ENCODE measurements around the gene SEMA5A. TPM values are rescaled to one million over a fixed set of nuclear protein-coding genes. Genes with fewer than 3 reads are reported as not detected.
A peak's percentile ranks its signal among the peaks of the same experiment; 100 is the strongest.

SEMA5A gene
- total RNA-seq, 1 donor from 2014 or later = 43.2 TPM

DNA sequence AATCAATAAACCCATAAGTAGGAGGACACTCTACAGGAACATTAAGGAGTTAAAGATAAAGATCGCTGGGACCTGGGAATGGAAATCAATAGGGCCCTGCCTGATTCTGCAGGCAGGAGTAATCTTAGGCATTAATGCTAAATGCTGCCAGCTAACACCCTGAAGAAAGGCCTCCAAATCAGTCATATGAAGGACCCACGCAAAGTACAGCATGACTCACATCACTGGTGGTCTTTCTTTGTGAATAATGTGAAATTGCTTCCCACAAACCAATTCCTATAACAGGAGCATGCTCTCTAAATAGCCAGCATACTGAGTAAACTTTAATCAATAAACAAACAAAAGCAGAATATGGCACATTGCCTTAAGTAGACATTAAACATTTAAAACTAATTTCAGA is 172.3 kb downstream of the SEMA5A start:
- no peaks in the 10 kb centered on the region for H3K36me3 ChIP-seq
- H3K27me3 ChIP-seq (ENCODE audit: low read depth) = no peaks in the 10 kb centered on the region
- H3K4me1 ChIP-seq = peaks cover 14% of the 10 kb centered on the region
- no peak overlapping the region for H3K4me3 ChIP-seq
- intact Hi-C loops (cut with micrococcal nuclease) = no loop called here
- DNase-seq = no peak
- TF ChIP-seq, protein P1, sequence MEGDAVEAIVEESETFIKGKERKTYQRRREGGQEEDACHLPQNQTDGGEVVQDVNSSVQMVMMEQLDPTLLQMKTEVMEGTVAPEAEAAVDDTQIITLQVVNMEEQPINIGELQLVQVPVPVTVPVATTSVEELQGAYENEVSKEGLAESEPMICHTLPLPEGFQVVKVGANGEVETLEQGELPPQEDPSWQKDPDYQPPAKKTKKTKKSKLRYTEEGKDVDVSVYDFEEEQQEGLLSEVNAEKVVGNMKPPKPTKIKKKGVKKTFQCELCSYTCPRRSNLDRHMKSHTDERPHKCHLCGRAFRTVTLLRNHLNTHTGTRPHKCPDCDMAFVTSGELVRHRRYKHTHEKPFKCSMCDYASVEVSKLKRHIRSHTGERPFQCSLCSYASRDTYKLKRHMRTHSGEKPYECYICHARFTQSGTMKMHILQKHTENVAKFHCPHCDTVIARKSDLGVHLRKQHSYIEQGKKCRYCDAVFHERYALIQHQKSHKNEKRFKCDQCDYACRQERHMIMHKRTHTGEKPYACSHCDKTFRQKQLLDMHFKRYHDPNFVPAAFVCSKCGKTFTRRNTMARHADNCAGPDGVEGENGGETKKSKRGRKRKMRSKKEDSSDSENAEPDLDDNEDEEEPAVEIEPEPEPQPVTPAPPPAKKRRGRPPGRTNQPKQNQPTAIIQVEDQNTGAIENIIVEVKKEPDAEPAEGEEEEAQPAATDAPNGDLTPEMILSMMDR (IDR thresholded peaks at IDR 0.05; ENCODE audit: borderline replicate concordance) = no peak
- H3K27ac ChIP-seq (replicated peaks) = peak overlapping the region; percentile 15
- peaks cover 7% of the 10 kb centered on the region for H3K9me3 ChIP-seq (replicated peaks)

DNA sequence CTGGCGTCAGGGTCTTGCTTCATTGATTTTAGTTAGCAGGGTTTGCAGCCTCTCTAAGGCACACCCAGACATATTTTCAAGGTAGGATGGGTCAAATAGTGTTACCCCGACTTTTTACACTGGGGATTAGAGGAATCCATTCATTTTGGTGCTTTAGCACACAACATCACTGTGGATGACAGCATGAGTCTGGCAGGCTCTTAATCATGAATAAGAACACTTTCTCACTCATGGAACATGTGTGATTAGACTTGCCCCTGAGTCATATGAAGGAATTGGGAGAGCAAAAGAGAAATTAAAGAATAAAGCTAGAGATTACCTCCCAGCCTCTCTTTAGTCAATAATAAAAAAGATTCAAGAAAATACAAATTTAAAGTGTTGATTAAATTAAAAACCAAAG is 175.6 kb downstream of the SEMA5A start:
- no peaks in the 10 kb centered on the region for H3K27me3 ChIP-seq (ENCODE audit: low read depth)
- H3K4me1 ChIP-seq = peaks cover 20% of the 10 kb centered on the region
- intact Hi-C loops (cut with micrococcal nuclease) = no loop called here
- H3K36me3 ChIP-seq = no peaks in the 10 kb centered on the region
- no peak overlapping the region for H3K27ac ChIP-seq (replicated peaks)
- DNase-seq = no peak
- H3K4me3 ChIP-seq = no peak overlapping the region
- TF ChIP-seq, protein P1 (IDR thresholded peaks at IDR 0.05; ENCODE audit: borderline replicate concordance) = no peak
- peaks cover 9% of the 10 kb centered on the region for H3K9me3 ChIP-seq (replicated peaks)

DNA sequence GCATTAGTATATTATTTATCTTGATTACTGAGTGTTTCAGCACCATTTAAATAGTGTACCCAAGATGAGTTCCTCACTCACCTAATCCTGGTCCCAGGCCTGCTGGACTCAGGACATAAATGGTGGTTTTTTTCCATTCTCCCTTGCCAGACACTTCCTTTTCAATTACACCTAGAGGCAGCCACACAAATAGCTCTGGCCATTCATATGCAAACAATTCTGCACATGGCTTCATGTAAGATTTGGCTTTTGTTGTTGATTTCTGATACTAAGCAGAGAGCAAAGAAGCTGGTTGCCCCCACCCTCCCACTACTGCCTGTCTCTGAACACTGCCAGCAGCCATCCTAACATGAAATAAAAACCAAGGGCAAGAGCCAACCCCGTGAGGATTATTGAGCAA is 180.4 kb downstream of the SEMA5A start:
- Histone ChIP-seq H3K9me3 (replicated peaks) (peaks cover 9% of the 10 kb centered on the region), H3K27ac (replicated peaks) (peak overlapping the region; percentile 5), H3K36me3 (no peaks in the 10 kb centered on the region), H3K4me3 (no peak overlapping the region), H3K27me3 (ENCODE audit: low read depth) (no peaks in the 10 kb centered on the region), H3K4me1 (peaks cover 21% of the 10 kb centered on the region)
- TF ChIP-seq, protein P1 (IDR thresholded peaks at IDR 0.05; ENCODE audit: borderline replicate concordance) = no peak
- intact Hi-C loops (cut with micrococcal nuclease) = loop anchor here (10.0 kb wide), 1 partner anchor 179 kb away; the partner anchor contains the start of gene SEMA5A
- no peak for DNase-seq

DNA sequence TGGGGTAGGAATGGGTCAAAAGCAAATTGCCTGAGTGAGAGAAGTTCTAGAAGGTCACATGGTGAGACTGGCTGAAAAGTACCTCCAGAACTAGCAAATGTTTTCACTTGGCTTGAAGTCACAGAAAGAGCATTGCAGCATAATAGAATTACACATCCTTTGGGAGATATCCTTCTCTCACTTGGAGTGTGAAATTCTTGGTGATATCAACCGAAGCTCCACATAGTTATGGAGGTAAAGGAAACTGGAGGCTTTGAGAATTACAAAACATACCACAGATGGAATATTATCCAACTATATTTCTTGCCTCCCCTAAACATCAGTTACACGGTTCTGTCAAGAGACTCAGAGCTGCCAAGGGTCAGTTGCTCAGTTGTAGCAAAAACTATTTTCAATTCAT is 182.4 kb downstream of the SEMA5A start:
- peak overlapping the region; percentile 47 for H3K27ac ChIP-seq (replicated peaks)

DNA sequence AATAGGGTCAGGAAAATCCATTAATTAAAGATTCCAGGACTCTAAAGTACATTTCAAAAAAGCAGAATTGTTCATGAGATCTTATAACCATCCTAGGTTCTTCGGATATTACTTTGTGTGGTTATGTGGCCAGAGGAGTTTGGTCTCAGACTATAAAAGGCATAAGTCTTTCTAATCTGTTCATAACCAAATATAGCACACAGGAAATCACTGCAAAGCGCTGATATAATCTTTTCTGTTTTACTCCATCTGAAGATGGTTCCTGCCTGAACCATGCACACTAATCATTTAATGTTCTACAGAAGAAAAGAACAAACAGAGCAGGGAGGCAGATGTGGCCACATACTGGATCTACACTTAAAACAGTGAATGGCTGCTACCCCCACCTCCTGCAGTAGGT is 182.8 kb downstream of the SEMA5A start:
- TF ChIP-seq, protein P1 (IDR thresholded peaks at IDR 0.05; ENCODE audit: borderline replicate concordance) = no peak

More for the DNA sequence above, 182.4 kb downstream of the SEMA5A start:
- intact Hi-C loops (cut with micrococcal nuclease) = loop anchor here (10.0 kb wide), 1 partner anchor 181 kb away; the partner anchor contains the start of gene SEMA5A
- Histone ChIP-seq H3K4me3 (no peak overlapping the region), H3K4me1 (peaks cover 31% of the 10 kb centered on the region), H3K27me3 (ENCODE audit: low read depth) (no peaks in the 10 kb centered on the region), H3K36me3 (no peaks in the 10 kb centered on the region), H3K9me3 (replicated peaks) (peaks cover 1% of the 10 kb centered on the region)
- DNase-seq = no peak
- TF ChIP-seq, protein P1 (IDR thresholded peaks at IDR 0.05; ENCODE audit: borderline replicate concordance) = no peak

More for the DNA sequence above, 182.8 kb downstream of the SEMA5A start:
- H3K4me1 ChIP-seq = peaks cover 31% of the 10 kb centered on the region
- no peaks in the 10 kb centered on the region for H3K36me3 ChIP-seq
- no peak overlapping the region for H3K4me3 ChIP-seq
- intact Hi-C loops (cut with micrococcal nuclease) = loop anchor here (10.0 kb wide), 1 partner anchor 182 kb away; the partner anchor contains the start of gene SEMA5A
- peak overlapping the region; percentile 47 for H3K27ac ChIP-seq (replicated peaks)
- H3K27me3 ChIP-seq (ENCODE audit: low read depth) = no peaks in the 10 kb centered on the region
- no peak for DNase-seq
- no peaks in the 10 kb centered on the region for H3K9me3 ChIP-seq (replicated peaks)
